LNCAP (cell line): ENCODE results near the gene PLXNB3.

Source experiments
- CTCF ChIP-seq: fragments of 450-650 bp; IDR thresholded peaks from 2 replicates; pipeline ENCODE4 v1.5.1; 2017; ENCODE audit warnings: mild to moderate bottlenecking

Gene PLXNB3

GRCh38 chrX:153746359-153746758, 17.7 kb upstream of the PLXNB3 start:
- TF ChIP-seq CTCF, result no peak

GRCh38 chrX:153750127-153750774, 13.8 kb upstream of the PLXNB3 start:
- no peak for TF ChIP-seq CTCF

GRCh38 chrX:153755136-153755535, 8.9 kb upstream of the PLXNB3 start:
- TF ChIP-seq CTCF, result no peak

GRCh38 chrX:153761863-153762262, 2.2 kb upstream of the PLXNB3 start:
- no peak for TF ChIP-seq CTCF

- no peak for TF ChIP-seq CTCF
Measured at GRCh38 chrX:153762626-153763173, 1.3 kb upstream of the PLXNB3 start.

- TF ChIP-seq CTCF, result no peak
Measured at GRCh38 chrX:153763298-153763932, 634 bp upstream of the PLXNB3 start.

- no peak for TF ChIP-seq CTCF
Measured at GRCh38 chrX:153764786-153765137, 713 bp downstream of the PLXNB3 start.
